ENCODE measurements around the gene TMEM132C.
"Not testable (repeated sequence)": the region's sequence is repeated elsewhere in the genome, so short reads cannot be mapped to it uniquely, and the experiment has no call there.

TMEM132C gene

DNA sequence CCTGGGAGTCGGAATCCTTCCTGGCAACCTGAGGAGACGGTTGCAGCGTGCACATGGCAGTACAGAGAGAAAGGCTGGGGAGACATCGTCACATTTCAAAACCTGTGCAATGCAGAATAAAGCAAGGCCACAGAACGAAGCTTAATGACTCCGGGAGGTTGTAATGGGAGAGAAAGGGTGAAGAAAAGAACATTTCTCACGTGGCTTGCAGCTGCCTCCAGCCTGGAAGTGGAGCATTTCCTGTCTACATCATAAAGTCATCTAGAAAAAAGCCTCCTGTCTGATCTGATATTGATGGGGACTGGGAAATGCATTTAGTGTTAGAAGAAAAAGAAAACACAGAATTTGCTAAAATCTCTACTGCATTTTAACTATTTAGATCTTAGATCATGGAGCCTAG lies 209.3 kb downstream of the TMEM132C start:
- H3K27ac ChIP-seq = no peak overlapping the region
- TF ChIP-seq ZFX (IDR thresholded peaks at IDR 0.05; ENCODE audit: borderline replicate concordance) = no peak
- TF ChIP-seq, protein P1, sequence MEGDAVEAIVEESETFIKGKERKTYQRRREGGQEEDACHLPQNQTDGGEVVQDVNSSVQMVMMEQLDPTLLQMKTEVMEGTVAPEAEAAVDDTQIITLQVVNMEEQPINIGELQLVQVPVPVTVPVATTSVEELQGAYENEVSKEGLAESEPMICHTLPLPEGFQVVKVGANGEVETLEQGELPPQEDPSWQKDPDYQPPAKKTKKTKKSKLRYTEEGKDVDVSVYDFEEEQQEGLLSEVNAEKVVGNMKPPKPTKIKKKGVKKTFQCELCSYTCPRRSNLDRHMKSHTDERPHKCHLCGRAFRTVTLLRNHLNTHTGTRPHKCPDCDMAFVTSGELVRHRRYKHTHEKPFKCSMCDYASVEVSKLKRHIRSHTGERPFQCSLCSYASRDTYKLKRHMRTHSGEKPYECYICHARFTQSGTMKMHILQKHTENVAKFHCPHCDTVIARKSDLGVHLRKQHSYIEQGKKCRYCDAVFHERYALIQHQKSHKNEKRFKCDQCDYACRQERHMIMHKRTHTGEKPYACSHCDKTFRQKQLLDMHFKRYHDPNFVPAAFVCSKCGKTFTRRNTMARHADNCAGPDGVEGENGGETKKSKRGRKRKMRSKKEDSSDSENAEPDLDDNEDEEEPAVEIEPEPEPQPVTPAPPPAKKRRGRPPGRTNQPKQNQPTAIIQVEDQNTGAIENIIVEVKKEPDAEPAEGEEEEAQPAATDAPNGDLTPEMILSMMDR (IDR thresholded peaks at IDR 0.05) = no peak

DNA sequence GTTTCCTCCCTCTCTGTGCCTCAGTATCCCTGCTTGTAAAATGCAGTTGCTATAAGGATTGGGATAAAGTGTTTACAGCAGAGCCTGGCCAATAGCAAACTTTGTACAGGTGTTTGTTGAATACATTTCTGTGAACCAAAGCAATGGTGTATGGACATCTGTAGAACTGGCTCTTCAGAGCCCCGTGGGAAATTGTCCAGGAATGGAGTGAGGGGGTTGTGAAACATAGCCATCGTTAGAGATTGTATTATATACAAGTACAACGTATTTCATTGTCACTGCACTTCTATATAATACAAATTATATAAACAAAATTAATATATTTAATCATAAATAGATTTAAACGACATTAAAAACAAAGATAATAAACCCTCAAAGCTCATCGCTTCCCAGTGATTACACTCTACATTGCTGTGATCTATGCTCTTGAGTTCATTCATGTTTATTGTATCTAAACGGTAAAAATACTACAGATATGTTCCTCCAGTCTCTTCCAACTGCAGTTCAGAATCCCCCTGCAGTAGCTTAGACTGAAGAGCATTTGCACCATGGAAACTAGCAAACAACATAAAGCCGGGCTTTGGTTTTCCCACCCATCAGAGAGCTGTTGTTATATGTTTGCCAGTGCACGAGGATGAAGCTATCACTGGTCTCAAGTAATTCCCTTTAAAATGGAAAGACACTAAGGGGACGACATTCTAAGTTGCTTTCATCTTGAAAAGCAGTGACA lies 216.7 kb downstream of the TMEM132C start:
- TF ChIP-seq, protein P1 (IDR thresholded peaks at IDR 0.05) = no peak
- TF ChIP-seq ZFX (IDR thresholded peaks at IDR 0.05; ENCODE audit: borderline replicate concordance) = no peak
- H3K27ac ChIP-seq = no peak overlapping the region

DNA sequence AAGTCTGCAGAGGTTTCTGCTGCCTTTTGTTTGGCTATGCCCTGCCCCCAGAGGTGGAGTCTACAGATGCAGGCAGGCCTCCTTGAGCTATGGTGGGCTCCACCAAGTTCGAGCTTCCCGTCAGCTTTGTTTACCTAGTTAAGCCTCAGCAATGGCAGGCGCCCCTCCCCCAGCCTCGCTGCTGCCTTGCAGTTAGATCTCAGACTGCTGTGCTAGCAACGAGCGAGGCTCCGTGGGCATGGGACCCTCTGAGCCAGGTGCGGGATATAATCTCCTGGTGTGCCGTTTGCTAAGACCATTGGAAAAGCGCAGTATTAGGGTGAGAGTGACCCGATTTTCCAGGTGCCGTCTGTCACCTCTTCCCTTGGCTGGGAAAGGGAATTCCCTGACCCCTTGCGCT lies 230.4 kb downstream of the TMEM132C start:
- not testable (repeated sequence) for H3K27ac ChIP-seq

DNA sequence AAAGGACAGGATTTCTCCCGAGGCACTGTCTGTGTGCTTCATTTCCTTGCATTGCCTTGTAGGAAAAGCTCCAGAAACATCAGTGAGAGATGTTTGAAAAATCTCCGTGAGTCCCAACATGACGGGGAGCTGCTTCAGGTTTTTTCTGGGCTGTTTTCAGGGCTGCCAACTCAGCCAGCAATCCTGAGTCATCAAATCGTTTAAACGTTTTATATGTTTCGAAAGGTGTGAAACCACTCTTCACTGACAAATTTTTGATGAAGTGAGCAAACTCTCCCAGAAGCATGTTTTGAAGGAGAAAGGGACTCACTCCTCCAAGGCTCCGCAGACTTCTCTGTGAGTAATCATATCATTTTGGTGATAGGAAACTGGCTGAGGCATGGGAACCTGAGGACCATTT lies 240.5 kb downstream of the TMEM132C start:
- H3K27ac ChIP-seq = no peak overlapping the region
- TF ChIP-seq, protein P1 (IDR thresholded peaks at IDR 0.05) = no peak
- TF ChIP-seq ZFX (IDR thresholded peaks at IDR 0.05; ENCODE audit: borderline replicate concordance) = no peak

DNA sequence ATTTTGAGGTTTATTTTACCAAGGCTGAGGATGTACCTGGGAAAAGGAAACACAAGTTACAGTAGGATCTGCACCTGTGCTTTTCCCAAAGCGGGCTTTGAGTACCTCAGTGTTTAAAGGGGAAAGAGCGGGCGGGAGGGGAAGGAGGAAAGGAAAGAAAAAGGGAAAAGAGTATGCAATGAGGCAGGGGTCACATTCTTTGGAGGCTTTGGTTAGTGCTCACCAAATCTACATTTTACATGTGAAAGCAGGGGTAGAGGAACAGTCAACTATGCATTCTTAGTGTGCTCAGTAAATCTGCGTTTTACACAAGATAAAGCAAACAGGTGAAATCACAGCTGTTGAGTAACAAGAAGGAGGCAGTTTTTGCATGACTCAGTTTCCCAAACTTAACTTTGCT lies 242.2 kb downstream of the TMEM132C start:
- no peak overlapping the region for H3K27ac ChIP-seq
- TF ChIP-seq, protein P1 (IDR thresholded peaks at IDR 0.05) = no peak
- no peak for TF ChIP-seq ZFX (IDR thresholded peaks at IDR 0.05; ENCODE audit: borderline replicate concordance)

DNA sequence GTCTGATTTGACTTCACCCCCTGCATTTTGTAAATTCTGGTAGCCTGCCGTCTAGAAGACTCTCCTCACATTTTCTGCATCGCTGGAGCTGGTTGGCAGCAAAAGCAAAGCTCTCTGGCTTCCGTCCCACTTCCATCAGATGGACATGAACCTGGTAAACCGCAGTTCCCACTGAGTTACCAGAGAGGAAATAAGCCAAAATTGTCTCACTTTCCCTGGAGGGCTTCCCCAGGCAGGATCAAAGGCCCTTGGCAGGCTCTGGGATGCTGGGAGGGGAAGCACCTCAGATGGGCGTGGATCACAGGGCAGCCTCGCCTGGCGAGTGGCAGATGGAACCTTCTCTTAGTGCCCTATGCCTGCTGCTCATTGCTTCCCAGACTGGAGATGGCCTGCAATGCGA lies 243.5 kb downstream of the TMEM132C start:
- no peak overlapping the region for H3K27ac ChIP-seq
- TF ChIP-seq, protein P1 (IDR thresholded peaks at IDR 0.05) = no peak
- no peak for TF ChIP-seq ZFX (IDR thresholded peaks at IDR 0.05; ENCODE audit: borderline replicate concordance)

DNA sequence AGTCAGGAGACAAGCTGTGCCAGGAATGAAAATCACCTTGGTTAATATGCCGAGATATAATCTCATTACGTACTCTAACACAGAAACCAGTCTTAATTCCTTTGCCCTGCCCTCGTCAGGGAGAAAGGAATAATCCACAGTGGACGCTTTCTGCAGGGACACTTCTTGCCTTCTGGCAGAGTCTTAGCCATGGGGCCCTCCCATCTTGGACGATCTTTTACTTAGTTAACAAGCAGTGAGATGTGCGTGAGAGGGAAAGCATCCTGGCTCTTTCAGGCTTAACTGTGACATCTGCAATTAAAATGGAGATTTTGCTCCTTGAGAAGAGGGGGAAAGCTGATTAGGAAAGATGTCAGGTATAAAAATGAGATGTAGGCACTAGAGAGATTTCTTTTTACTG lies 246.4 kb downstream of the TMEM132C start:
- no peak overlapping the region for H3K27ac ChIP-seq
- TF ChIP-seq, protein P1 (IDR thresholded peaks at IDR 0.05) = no peak
- TF ChIP-seq ZFX (IDR thresholded peaks at IDR 0.05; ENCODE audit: borderline replicate concordance) = no peak

DNA sequence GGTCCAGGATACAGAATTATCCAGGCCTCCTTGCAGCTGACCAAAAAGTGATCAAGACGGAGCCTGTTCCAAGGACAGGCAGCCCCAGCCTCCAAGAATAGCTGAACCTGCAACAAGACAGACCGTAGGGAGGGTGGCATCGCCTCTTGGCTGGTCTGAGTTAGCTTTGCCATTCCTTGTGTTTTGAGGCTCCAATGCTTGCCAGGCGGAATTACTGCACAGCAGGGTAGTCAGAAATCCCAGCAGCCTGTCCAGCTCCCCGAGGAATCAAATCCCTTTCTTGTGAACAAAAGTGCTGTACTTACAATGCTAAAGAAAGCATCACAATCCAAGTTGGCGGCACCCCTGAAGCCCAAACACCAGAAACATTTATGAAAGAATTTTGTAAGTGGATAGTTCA lies 246.9 kb downstream of the TMEM132C start:
- H3K27ac ChIP-seq = no peak overlapping the region
- TF ChIP-seq, protein P1 (IDR thresholded peaks at IDR 0.05) = no peak
- no peak for TF ChIP-seq ZFX (IDR thresholded peaks at IDR 0.05; ENCODE audit: borderline replicate concordance)
